GM21529 (cell line): ENCODE measurements around the gene FYB1.

ENCODE experiments used
- ATAC-seq: cut with Tn5 transposase; IDR thresholded peaks from one replicate; pipeline ENCODE4 v1.9.1; 2021; ENCODE audit not compliant: unreplicated experiment

Gene FYB1

GRCh38 chr5:39100301-39100850 lies 119.0 kb downstream of the FYB1 start:
- ATAC-seq = no peak

- ATAC-seq = no peak
Observed at GRCh38 chr5:39099831-39100230, 119.5 kb downstream of the FYB1 start.

- no peak for ATAC-seq
Observed at GRCh38 chr5:39093352-39093751, 126.0 kb downstream of the FYB1 start.

- ATAC-seq = no peak
Observed at GRCh38 chr5:39092581-39093351, 126.6 kb downstream of the FYB1 start.

- ATAC-seq = no peak
Observed at GRCh38 chr5:39091940-39092580, 127.3 kb downstream of the FYB1 start.

- ATAC-seq = no peak
Observed at GRCh38 chr5:39083968-39084367, 135.4 kb downstream of the FYB1 start.

DNA sequence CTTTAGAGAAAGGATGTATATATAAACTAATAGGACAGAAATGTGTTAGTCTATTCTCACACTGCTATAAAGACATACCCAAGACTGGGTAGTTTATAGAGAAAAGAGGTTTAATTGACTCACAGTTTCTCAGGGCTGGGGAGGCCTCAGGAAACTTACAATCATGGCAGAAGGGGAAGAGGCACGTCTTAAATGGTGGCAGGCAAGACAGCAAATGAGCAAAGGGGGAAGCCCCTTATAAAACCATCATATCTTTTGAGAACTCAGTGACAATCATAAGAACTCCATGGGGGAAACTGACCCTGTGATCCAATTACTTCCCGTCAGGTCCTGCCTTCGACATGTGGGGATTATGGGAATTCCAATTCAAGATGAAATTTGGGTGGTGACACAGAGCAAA lies 136.4 kb downstream of the FYB1 start:
- ATAC-seq = no peak

- peak; percentile 45 for ATAC-seq
Observed at GRCh38 chr5:39080597-39081204, 138.7 kb downstream of the FYB1 start.

GRCh38 chr5:39080168-39080567 lies 139.2 kb downstream of the FYB1 start:
- no peak for ATAC-seq

GRCh38 chr5:39079147-39079546 lies 140.2 kb downstream of the FYB1 start:
- no peak for ATAC-seq

DNA sequence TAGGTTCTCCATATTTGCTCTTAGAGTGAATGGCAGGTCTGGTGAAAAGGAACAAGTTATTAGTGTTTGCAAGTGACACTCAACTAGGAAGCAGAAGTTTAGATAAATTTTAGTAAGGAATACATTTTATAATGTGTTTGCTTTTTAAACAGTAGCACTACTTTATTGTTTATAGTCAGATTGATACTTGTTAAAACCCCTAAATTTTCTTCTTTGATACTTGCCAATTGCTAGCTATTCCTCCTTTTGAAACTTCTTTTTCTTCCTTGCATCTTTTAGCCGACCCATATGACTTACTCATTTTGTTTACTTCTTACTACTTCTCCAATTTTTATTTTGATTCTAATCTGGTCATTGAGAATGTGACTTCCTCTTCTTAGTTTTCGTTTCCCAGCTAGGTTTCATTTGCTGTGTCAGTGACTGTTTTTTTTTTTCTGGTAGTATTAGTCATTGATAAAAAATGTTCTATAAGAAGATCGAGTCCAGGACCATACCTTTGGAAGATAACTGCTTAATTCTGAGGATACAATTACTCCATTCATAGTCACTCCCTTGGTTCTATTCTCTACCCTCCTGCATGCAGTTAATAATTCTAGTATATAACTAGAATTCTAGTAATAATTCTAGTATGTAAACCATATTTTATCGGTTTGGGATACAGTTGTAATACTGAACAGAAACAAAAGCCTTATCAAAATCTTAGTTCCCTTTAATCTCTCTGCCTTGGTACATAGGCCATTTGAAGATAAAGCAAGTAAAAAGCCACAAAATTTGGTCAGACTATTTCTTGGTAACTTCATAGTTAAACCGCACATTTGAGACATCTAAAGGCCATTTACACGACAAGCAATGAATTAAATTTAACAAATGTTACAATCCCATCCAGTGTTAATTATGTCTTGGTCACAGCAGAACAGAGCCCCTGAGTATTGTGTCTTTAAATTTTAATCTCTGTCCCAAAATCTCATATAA lies 142.3 kb downstream of the FYB1 start:
- peak; percentile 12 for ATAC-seq

DNA sequence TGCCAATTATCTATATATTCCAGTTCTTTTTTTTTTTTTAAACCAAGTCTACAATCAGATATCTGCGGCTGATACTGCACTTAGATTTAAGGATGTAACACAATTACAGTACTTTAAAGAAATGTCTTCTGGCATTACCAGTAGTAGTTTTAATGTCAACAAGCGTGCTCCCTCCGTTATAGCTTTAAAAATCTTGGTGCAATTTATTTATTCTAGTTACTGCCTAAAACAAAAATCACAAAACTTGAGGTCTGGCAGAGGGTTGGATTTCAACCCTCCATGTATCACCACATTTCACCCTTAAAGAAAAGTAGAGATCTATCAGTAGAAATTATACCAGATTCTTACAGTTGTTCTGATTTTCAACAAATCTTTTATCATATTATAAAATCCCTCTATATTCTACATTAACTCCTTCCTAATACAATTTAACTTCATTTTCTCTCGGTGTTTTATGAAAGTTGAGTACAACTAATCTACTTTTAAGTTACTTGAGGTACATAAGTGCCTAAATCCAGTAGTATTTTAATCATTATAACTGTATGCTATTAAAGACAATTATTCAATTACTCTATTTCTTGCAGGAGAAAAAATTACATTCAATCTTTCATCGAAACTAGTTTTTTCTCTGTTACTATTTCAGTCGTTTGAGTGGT lies 143.1 kb downstream of the FYB1 start:
- ATAC-seq = no peak

DNA sequence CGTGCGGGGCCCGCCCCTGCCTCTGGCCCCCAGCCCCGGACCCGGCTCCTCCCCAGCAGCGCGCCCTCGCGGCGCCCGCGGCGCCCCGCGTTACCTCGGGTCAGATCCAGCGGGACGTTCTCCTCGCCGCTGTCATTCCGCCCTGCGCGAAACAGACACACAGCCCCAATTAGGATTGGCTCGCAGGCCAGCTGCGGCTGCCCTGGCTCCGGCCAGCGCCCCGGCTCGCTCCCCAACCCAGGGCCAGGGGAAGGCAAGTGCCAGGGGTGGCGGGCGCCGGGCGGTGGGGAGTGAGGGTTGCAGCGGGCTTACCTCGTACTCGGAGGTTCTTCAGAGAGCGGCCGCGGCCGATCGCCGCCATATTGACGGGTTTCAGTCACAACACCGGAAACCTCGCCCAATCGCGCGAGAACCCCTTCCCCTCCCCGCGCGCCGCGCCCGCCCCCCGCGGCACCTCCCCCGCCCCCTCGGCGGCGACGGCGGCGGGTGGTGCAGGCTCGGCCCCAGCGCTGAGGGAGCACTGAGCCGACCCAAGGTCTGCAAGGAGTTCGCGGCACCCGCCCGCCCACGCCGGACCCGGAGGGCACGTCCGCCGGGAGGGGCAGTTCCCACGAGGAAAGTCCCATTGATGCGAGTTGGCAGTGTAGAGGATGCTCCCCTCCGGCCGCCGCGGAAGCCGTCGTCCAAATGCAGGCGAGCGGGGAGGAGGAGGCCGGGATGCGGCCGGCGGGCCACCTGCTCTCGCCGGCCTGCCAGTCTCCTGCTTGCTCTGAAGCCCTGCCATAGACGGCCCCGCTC lies 145.1 kb downstream of the FYB1 start, which contains the start of gene RICTOR:
RICTOR (minus strand) TSS at position 383 of the 798 bp plus-strand sequence; CDS start at position 361, 22 bp downstream.
- ATAC-seq = peak; percentile 70

DNA sequence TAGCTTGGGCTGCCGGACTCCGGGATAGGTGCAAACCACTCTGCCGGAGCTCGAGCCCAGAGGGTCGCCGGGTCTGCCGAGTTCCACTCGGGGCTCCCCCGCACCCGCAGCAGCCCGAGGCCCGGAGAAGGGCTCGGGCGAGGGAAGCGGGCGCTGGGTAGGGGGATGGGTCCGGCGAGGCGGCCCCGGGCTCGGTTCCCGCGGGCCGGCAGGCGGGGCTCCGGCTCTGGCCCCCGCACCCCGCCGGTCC lies 145.7 kb downstream of the FYB1 start:
- peak; percentile 28 for ATAC-seq

DNA sequence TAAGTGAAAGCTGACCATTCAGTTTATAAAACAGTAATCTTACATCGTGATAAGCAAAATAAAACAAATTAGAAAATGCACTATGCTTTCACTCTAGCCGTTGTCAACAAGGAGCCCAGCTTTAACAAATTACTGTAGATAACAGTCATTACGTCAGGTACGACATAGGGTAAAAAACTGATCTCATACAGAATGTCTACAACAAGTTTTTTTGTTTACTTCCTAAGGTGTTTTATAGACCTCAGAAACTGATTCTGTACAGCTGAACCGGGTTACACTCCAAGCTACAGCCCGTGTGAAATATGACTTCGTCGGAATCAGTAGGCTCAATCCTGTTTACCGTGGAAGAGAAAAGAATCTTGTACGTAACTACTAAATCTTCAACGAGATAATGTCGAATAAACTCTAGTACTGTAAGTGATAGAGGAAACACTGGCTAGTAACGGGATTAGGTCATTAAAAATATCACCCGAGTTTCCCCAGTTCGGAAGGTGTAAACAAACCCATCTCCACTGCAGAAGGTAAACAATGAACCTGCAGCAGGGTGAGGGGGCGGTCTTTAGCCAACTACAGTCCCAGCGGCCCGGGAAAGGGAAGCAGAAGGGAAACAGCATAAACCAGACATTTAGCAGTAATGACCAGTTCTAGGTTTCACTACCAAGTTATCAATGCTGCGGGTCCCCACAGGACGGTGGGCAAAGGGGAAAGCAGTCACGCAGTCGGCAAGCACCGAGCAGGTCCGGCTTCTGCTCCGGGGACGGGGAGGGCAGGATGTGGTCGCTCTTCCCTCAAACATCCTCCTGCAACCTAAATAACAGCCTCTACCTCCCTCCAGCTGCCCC lies 146.2 kb downstream of the FYB1 start:
- peak; percentile 36 for ATAC-seq

DNA sequence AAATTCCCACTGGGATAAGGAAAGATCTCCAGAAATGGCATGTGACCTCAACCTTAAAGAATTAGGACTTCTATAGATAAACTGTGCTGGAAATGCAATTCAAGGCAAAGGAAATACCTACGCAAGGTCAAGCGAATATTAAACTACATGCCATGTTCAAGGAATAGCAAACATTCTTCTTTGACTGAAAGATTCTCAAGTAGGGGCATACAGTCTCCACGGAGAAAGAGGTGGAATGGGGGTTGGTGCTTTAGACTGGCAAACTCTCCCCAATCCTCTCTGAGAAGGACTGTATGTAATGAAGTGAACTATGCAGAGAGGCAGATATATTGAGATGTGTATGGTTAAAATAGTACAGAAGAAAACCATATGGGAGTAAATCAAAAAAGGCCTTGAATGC lies 151.3 kb downstream of the FYB1 start:
- no peak for ATAC-seq

DNA sequence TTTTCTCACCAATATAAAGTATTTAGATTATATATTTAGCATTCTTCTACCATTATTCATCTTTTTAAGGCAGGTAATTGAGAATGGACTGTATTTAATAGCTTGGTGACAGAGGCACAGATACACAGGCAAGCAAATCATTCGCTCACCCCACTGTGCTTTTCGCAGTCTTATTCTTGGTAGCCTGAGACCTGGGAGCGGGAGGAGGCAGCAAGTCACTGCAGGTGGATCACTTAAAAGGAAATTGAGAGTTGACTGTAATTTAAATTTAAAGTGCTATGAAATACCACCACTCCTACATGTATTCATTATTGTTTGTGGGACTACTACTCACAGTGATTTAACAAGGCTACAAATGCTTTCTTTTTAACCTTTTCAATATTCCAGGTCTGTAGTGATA lies 154.9 kb downstream of the FYB1 start:
- ATAC-seq = no peak

DNA sequence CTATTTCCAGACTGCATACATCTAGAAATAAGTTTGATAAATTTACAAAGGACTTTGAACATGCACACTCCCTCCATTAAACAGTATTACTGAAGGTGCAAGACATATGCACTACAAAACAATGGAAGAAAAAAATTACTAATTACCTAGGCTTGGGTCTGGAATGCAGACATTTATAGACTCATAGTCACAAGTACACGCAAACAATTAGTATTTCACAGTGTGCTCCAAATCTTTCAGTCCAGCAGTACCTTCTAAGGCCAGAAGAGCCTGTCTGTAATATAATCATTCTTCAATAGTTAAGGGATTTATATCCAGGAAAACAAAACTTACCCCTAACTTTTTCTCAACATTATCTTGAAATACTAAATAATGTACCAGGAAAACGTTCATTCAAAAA lies 156.3 kb downstream of the FYB1 start:
- ATAC-seq = no peak

DNA sequence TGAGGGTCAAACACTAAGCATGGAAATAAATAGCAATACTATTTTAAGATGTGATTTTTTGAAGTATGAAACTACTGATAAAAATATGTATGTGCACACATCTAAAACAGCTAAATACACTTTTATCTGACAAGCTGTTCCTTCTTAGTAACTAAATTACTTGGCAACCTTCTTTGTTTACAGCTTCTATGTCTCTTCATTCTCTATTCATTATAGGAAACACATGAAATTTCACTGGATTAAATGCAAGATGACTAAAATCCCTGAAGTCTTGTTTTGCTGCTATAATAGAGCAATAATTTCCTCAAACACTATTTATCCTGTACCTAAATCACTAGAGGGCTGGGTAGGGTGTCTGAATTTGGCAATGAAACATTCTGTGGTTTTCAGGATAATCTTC lies 156.8 kb downstream of the FYB1 start:
- no peak for ATAC-seq
